GM18517 (cell line): ENCODE results near the gene ALDH1L1.

ENCODE experiments used
- ATAC-seq: cut with Tn5 transposase; IDR thresholded peaks from one replicate; pipeline ENCODE4 v1.9.1; 2021; ENCODE audit warnings: mild to moderate bottlenecking, moderate library complexity; ENCODE audit not compliant: unreplicated experiment

Gene ALDH1L1

GRCh38 chr3:126155819-126156218 lies 24.6 kb downstream of the ALDH1L1 start:
- no peak for ATAC-seq

- ATAC-seq = no peak
Observed at GRCh38 chr3:126155280-126155640, 25.1 kb downstream of the ALDH1L1 start.

GRCh38 chr3:126154391-126155279 lies 25.8 kb downstream of the ALDH1L1 start:
- no peak for ATAC-seq

GRCh38 chr3:126153695-126154360 lies 26.6 kb downstream of the ALDH1L1 start:
- no peak for ATAC-seq

GRCh38 chr3:126152901-126153694 lies 27.3 kb downstream of the ALDH1L1 start:
- no peak for ATAC-seq

- ATAC-seq = no peak
Observed at GRCh38 chr3:126152458-126152857, 27.9 kb downstream of the ALDH1L1 start.

GRCh38 chr3:126151562-126152302 lies 28.7 kb downstream of the ALDH1L1 start:
- ATAC-seq = no peak

GRCh38 chr3:126149960-126150515 lies 30.3 kb downstream of the ALDH1L1 start:
- no peak for ATAC-seq

GRCh38 chr3:126149256-126149902 lies 31.0 kb downstream of the ALDH1L1 start:
- no peak for ATAC-seq

- no peak for ATAC-seq
Observed at GRCh38 chr3:126147932-126148683, 32.3 kb downstream of the ALDH1L1 start.

GRCh38 chr3:126147147-126147931 lies 33.0 kb downstream of the ALDH1L1 start:
- no peak for ATAC-seq

- ATAC-seq = no peak
Observed at GRCh38 chr3:126146525-126147146, 33.8 kb downstream of the ALDH1L1 start.

GRCh38 chr3:126146034-126146433 lies 34.4 kb downstream of the ALDH1L1 start:
- ATAC-seq = no peak

- ATAC-seq = no peak
Observed at GRCh38 chr3:126142652-126143051, 37.7 kb downstream of the ALDH1L1 start.

- ATAC-seq = no peak
Observed at GRCh38 chr3:126137490-126138130, 42.8 kb downstream of the ALDH1L1 start.

GRCh38 chr3:126136428-126137220 lies 43.8 kb downstream of the ALDH1L1 start:
- ATAC-seq = no peak
